ENCODE data around the gene SLC34A3. TPM values are rescaled to one million over a fixed set of nuclear protein-coding genes. Genes with fewer than 3 reads are reported as not detected.

The SLC34A3 gene
- total and polyA plus RNA-seq, 2 of the 8 experiments (the other 6 are each of a cell fraction or from before 2014, with no cell fraction given), result 0.08 TPM; not detected in 1

DNA sequence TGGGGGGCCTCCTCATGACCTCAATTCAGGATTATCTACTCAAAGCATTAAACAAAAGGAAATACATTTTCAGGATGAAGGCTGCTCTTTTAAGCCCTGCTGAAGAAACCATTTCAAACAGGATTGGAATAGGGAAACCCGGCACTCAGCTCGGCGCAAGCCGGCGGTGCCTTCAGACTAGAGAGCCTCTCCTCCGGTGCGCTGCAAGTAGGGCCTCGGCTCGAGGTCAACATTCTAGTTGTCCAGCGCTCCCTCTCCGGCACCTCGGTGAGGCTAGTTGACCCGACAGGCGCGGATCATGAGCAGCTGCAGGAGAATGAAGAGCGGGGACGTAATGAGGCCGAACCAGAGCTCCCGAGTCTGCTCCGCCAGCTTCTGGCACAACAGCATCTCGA, 26.0 kb upstream of the SLC34A3 start:
- H4K5ac ChIP-seq (ENCODE audit: insufficient read length, low read depth, low read length), result no peak overlapping the region
- peak overlapping the region; percentile 78 to 96 (median 89) for H3K4me3 ChIP-seq (ENCODE audit: extremely low read depth in 1 of 4, insufficient read depth in 2 of 4, low read depth in 3 of 4, low read length in 4 of 4)
- H2BK120ac ChIP-seq (replicated peaks; ENCODE audit: low read depth, low read length), result no peak overlapping the region
- H3K27ac ChIP-seq (ENCODE audit: low read depth, low read length), result no peak overlapping the region
- DNase-seq (ENCODE audit: low read depth in 1 of 2, low spot score in 2 of 2) (no peak), FAIRE-seq (no peak)
- no peak overlapping the region for H3K18ac ChIP-seq (ENCODE audit: extremely low read depth, low read length)
- H3K27me3 ChIP-seq (replicated peaks in 1 of 4; ENCODE audit: control insufficient read depth in 3 of 4, extremely low read depth in 1 of 4, insufficient read depth in 3 of 4, low read length in 3 of 4), result no peaks in the 10 kb centered on the region
- 39% methylated on average over 21 of the region's 21 CpGs; no CpG with 5 or more reads in 1 of the 2 experiments for WGBS, 2 experiments (ENCODE audit: extremely low coverage in 1 of 2, insufficient coverage in 1 of 2, insufficient read length in 1 of 2, insufficient replicate concordance in 2 of 2, low coverage in 1 of 2, low lambda C conversion rate in 2 of 2, missing lambda C conversion rate in 1 of 2)
- H2BK20ac ChIP-seq (ENCODE audit: low read length), result no peak overlapping the region
- H3K14ac ChIP-seq (ENCODE audit: insufficient read length), result no peak overlapping the region
- H3K23me2 ChIP-seq (ENCODE audit: low read depth, low read length), result peaks cover 17% of the 10 kb centered on the region
- no peak overlapping the region for H2AK5ac ChIP-seq (ENCODE audit: low read depth, low read length)
- no peaks in the 10 kb centered on the region for H3K9me3 ChIP-seq (ENCODE audit: insufficient read depth in 2 of 2, low read depth in 1 of 2, low read length in 1 of 2)
- peaks cover 17% of the 10 kb centered on the region for H3K79me1 ChIP-seq (ENCODE audit: low read depth, low read length)
- H3K4me2 ChIP-seq (ENCODE audit: insufficient read depth in 1 of 2, low read depth in 2 of 2, low read length in 2 of 2), result peak overlapping the region; percentile 90 to 91
- H2BK5ac ChIP-seq (ENCODE audit: low read depth, low read length), result peak overlapping the region; percentile 66; the same call in 1 of the 2 replicates
- CTCF ChIA-PET (ENCODE audit: partially characterized antibody), result interaction anchor here (1.0 to 4.9 kb wide), 9 partner anchors 10 to 175 kb away, joined by 3 to 23 read pairs (median 5); partner anchors contain the start of genes ANAPC2 and SSNA1
- POLR2A ChIA-PET (ENCODE audit: partially characterized antibody), result interaction anchor here (0.9 to 69.9 kb wide), 8 partner anchors 13 to 80 kb away, joined by 3 to 1462 read pairs (median 10); partner anchors contain the start of genes ANAPC2, CYSRT1, NELFB and RNF208
- no peak overlapping the region for H4K91ac ChIP-seq (replicated peaks; ENCODE audit: insufficient read length, low read length)
- no peak overlapping the region for H3K4ac ChIP-seq (replicated peaks; ENCODE audit: insufficient read length, low read depth, low read length)
- peaks cover 0 to 4% (median 0%) of the 10 kb centered on the region in 4 experiments; a peak in 1 of 8 replicates for H3K36me3 ChIP-seq (ENCODE audit: control insufficient read depth in 2 of 4, insufficient read depth in 4 of 4, low read length in 3 of 4)
- H2BK12ac ChIP-seq (ENCODE audit: low read depth, low read length), result no peak overlapping the region
- no peak overlapping the region for H3K23ac ChIP-seq (ENCODE audit: insufficient read length)
- peaks cover 0 to 12% of the 10 kb centered on the region in 2 experiments for H4K20me1 ChIP-seq (replicated peaks in 1 of 2; ENCODE audit: control insufficient read depth in 1 of 2, insufficient read depth in 2 of 2, low read length in 2 of 2)
- peak overlapping the region; percentile 84 to 99 (median 89) for H3K9ac ChIP-seq (replicated peaks in 1 of 4; ENCODE audit: extremely low read depth in 1 of 4, low read depth in 3 of 4, low read length in 3 of 4)
- H3K4me1 ChIP-seq (replicated peaks in 1 of 4; ENCODE audit: control insufficient read depth in 3 of 4, insufficient read depth in 4 of 4, low read length in 3 of 4), result peaks cover 7 to 25% (median 14%) of the 10 kb centered on the region in 4 experiments
- peak overlapping the region; percentile 97; the same call in 1 of the 2 replicates for H4K8ac ChIP-seq (ENCODE audit: extremely low read depth, insufficient read depth, low read length)
- H3K79me2 ChIP-seq (ENCODE audit: control insufficient read depth in 1 of 2, insufficient read depth in 2 of 2, low read length in 2 of 2), result peaks cover 0 to 46% of the 10 kb centered on the region in 2 experiments; a peak in 3 of 4 replicates
- H3K56ac ChIP-seq (replicated peaks; ENCODE audit: insufficient read length, low read depth, low read length), result no peak overlapping the region
- no peak overlapping the region; the same call in 1 of the 2 replicates for H2BK15ac ChIP-seq (ENCODE audit: low read length)
- H2AFZ ChIP-seq (ENCODE audit: low read length), result no peak overlapping the region
- TF ChIP-seq EGR1 (IDR thresholded peaks at IDR 0.05; ENCODE audit: borderline replicate concordance, low read depth, low read length), result no peak
- TF ChIP-seq, protein P1, sequence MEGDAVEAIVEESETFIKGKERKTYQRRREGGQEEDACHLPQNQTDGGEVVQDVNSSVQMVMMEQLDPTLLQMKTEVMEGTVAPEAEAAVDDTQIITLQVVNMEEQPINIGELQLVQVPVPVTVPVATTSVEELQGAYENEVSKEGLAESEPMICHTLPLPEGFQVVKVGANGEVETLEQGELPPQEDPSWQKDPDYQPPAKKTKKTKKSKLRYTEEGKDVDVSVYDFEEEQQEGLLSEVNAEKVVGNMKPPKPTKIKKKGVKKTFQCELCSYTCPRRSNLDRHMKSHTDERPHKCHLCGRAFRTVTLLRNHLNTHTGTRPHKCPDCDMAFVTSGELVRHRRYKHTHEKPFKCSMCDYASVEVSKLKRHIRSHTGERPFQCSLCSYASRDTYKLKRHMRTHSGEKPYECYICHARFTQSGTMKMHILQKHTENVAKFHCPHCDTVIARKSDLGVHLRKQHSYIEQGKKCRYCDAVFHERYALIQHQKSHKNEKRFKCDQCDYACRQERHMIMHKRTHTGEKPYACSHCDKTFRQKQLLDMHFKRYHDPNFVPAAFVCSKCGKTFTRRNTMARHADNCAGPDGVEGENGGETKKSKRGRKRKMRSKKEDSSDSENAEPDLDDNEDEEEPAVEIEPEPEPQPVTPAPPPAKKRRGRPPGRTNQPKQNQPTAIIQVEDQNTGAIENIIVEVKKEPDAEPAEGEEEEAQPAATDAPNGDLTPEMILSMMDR (IDR thresholded peaks at IDR 0.05; ENCODE audit: control extremely low read depth in 1 of 3, insufficient read depth in 1 of 3, low read depth in 1 of 3, low read length in 3 of 3), result no peak
- no peak for TF ChIP-seq JUND (IDR thresholded peaks at IDR 0.05; ENCODE audit: low read length)
- no peak for TF ChIP-seq ZNF274 (IDR thresholded peaks at IDR 0.05; ENCODE audit: borderline replicate concordance, extremely low read depth, low read length)
- TF ChIP-seq, protein P2, sequence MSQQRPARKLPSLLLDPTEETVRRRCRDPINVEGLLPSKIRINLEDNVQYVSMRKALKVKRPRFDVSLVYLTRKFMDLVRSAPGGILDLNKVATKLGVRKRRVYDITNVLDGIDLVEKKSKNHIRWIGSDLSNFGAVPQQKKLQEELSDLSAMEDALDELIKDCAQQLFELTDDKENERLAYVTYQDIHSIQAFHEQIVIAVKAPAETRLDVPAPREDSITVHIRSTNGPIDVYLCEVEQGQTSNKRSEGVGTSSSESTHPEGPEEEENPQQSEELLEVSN (IDR thresholded peaks at IDR 0.05), result no peak
- TF ChIP-seq BACH1 (IDR thresholded peaks at IDR 0.05; ENCODE audit: low read length), result no peak
- no peak for TF ChIP-seq RXRA (IDR thresholded peaks at IDR 0.05; ENCODE audit: insufficient read depth, low read depth, low read length)
- TF ChIP-seq CHD1 (IDR thresholded peaks at IDR 0.05; ENCODE audit: low read depth, low read length), result no peak
- TF ChIP-seq, protein P3, sequence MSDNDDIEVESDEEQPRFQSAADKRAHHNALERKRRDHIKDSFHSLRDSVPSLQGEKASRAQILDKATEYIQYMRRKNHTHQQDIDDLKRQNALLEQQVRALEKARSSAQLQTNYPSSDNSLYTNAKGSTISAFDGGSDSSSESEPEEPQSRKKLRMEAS (IDR thresholded peaks at IDR 0.05), result no peak
- TF ChIP-seq CBX5 (IDR thresholded peaks at IDR 0.05; ENCODE audit: low read depth, low read length), result no peak

Data from H1 (cell line).